Measurements from ENCODE around the gene KIF1A. TPM values are rescaled to one million over a fixed set of nuclear protein-coding genes. Genes with fewer than 3 reads are reported as not detected.
A peak's percentile ranks its signal among the peaks of the same experiment; 100 is the strongest.

Gene KIF1A
- total and polyA plus RNA-seq, 3 experiments from 2014 or later: 1.6 to 1.8 TPM; not detected in 1

- H3K27ac ChIP-seq (ENCODE audit: low read depth, low read length): no peak overlapping the region
- no peak for DNase-seq
- H3K27ac Mint-ChIP-seq: no peak overlapping the region
- no peaks in the 10 kb centered on the region for H3K36me3 ChIP-seq (ENCODE audit: insufficient read depth, low read length)
- no peaks in the 10 kb centered on the region for H3K36me3 Mint-ChIP-seq
- POLR2A ChIA-PET: no interaction called here
- CTCF ChIA-PET: no interaction called here
- H3K9me3 Mint-ChIP-seq: no peaks in the 10 kb centered on the region
- H3K9me3 ChIP-seq (ENCODE audit: low read length): no peaks in the 10 kb centered on the region
- H3K27me3 Mint-ChIP-seq: peaks cover 2 to 17% of the 10 kb centered on the region in 2 donors
- H3K4me1 Mint-ChIP-seq: no peaks in the 10 kb centered on the region
- no peaks in the 10 kb centered on the region for H3K4me1 ChIP-seq (ENCODE audit: insufficient read depth, low read length)
- H3K4me3 ChIP-seq (ENCODE audit: low read length): no peak overlapping the region
- no peak overlapping the region for H3K4me3 Mint-ChIP-seq
- H3K27me3 ChIP-seq (ENCODE audit: insufficient read depth, low read length, poor library complexity, severe bottlenecking): no peaks in the 10 kb centered on the region
Observed at GRCh38 chr2:240728361-240728760, 91.7 kb downstream of the KIF1A start.

DNA sequence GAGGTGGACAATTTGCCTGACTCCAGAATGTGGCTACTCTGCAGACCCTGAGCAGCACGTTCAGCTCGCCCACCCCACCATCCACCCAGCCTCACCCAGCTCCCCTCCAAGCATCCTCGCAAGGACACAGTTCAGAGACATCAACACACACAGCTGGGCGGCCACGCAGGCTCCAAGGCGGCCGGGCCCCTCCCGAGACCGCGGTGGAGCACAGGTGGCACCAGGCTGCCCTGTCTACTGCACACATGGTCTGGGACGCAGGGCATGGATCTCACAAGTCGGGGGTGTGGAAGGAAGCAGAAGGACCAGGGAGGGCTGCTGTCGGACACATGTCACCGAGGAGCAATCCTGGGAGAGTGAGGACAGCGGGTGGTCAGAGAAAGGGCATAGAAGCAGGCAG is 92.1 kb downstream of the KIF1A start:
- H3K4me3 Mint-ChIP-seq: no peak overlapping the region
- no peaks in the 10 kb centered on the region for H3K9me3 ChIP-seq (ENCODE audit: low read length)
- H3K36me3 ChIP-seq (ENCODE audit: insufficient read depth, low read length): no peaks in the 10 kb centered on the region
- DNase-seq: no peak
- no peaks in the 10 kb centered on the region for H3K9me3 Mint-ChIP-seq
- CTCF ChIA-PET: no interaction called here
- no peaks in the 10 kb centered on the region for H3K4me1 Mint-ChIP-seq
- POLR2A ChIA-PET: no interaction called here
- no peak overlapping the region for H3K27ac Mint-ChIP-seq
- no peak overlapping the region for H3K4me3 ChIP-seq (ENCODE audit: low read length)
- peaks cover 2 to 17% of the 10 kb centered on the region in 2 donors for H3K27me3 Mint-ChIP-seq
- no peaks in the 10 kb centered on the region for H3K36me3 Mint-ChIP-seq
- H3K27ac ChIP-seq (ENCODE audit: low read depth, low read length): no peak overlapping the region
- no peaks in the 10 kb centered on the region for H3K4me1 ChIP-seq (ENCODE audit: insufficient read depth, low read length)
- H3K27me3 ChIP-seq (ENCODE audit: insufficient read depth, low read length, poor library complexity, severe bottlenecking): no peaks in the 10 kb centered on the region

GRCh38 chr2:240727439-240727838 is 92.6 kb downstream of the KIF1A start:
- H3K4me1 Mint-ChIP-seq: no peaks in the 10 kb centered on the region
- ChIA-PET POLR2A (no interaction called here), CTCF (no interaction called here)
- Histone ChIP-seq H3K27me3 (ENCODE audit: insufficient read depth, low read length, poor library complexity, severe bottlenecking) (no peaks in the 10 kb centered on the region), H3K4me3 (ENCODE audit: low read length) (no peak overlapping the region), H3K27ac (ENCODE audit: low read depth, low read length) (no peak overlapping the region), H3K4me1 (ENCODE audit: insufficient read depth, low read length) (no peaks in the 10 kb centered on the region), H3K9me3 (ENCODE audit: low read length) (no peaks in the 10 kb centered on the region), H3K36me3 (ENCODE audit: insufficient read depth, low read length) (no peaks in the 10 kb centered on the region)
- H3K27ac Mint-ChIP-seq: no peak overlapping the region
- peaks cover 2 to 17% of the 10 kb centered on the region in 2 donors for H3K27me3 Mint-ChIP-seq
- no peaks in the 10 kb centered on the region for H3K9me3 Mint-ChIP-seq
- no peaks in the 10 kb centered on the region for H3K36me3 Mint-ChIP-seq
- DNase-seq: no peak
- H3K4me3 Mint-ChIP-seq: no peak overlapping the region

- Mint-ChIP-seq H3K27ac (no peak overlapping the region), H3K4me3 (no peak overlapping the region), H3K4me1 (no peaks in the 10 kb centered on the region), H3K27me3 (peaks cover 2 to 17% of the 10 kb centered on the region in 2 donors), H3K9me3 (no peaks in the 10 kb centered on the region), H3K36me3 (no peaks in the 10 kb centered on the region)
- Histone ChIP-seq H3K9me3 (ENCODE audit: low read length) (no peaks in the 10 kb centered on the region), H3K4me3 (ENCODE audit: low read length) (no peak overlapping the region), H3K36me3 (ENCODE audit: insufficient read depth, low read length) (no peaks in the 10 kb centered on the region), H3K4me1 (ENCODE audit: insufficient read depth, low read length) (no peaks in the 10 kb centered on the region), H3K27me3 (ENCODE audit: insufficient read depth, low read length, poor library complexity, severe bottlenecking) (no peaks in the 10 kb centered on the region), H3K27ac (ENCODE audit: low read depth, low read length) (no peak overlapping the region)
- CTCF ChIA-PET: no interaction called here
- no peak for DNase-seq
- POLR2A ChIA-PET: no interaction called here
Observed at GRCh38 chr2:240726876-240727275, 93.1 kb downstream of the KIF1A start.

DNA sequence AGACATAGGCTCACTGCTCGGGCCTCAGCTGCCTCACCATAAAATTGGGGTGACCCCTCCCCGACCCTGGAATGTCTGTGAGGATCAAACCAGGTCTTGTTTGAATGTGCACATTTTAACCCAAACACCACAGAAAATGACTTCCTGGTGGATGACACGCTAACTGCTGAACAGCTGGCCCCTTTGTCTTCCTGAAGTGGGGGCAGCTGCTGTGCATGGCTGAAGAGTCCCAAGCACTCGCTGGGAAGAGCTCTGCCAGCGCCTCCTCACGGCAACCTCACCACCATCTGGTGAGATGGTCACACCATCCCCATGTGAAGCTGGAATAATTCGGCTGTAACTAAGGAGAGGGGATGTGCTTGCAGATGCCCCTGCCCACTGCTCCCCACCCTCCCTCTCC is 94.3 kb downstream of the KIF1A start:
- no peak overlapping the region for H3K27ac ChIP-seq (ENCODE audit: low read depth, low read length)
- ChIA-PET POLR2A (no interaction called here), CTCF (no interaction called here)
- no peaks in the 10 kb centered on the region for H3K27me3 ChIP-seq (ENCODE audit: insufficient read depth, low read length, poor library complexity, severe bottlenecking)
- no peaks in the 10 kb centered on the region for H3K36me3 ChIP-seq (ENCODE audit: insufficient read depth, low read length)
- Mint-ChIP-seq H3K4me3 (no peak overlapping the region), H3K27me3 (peaks cover 2 to 17% of the 10 kb centered on the region in 2 donors), H3K4me1 (no peaks in the 10 kb centered on the region), H3K27ac (no peak overlapping the region), H3K9me3 (no peaks in the 10 kb centered on the region), H3K36me3 (no peaks in the 10 kb centered on the region)
- DNase-seq: no peak
- no peaks in the 10 kb centered on the region for H3K9me3 ChIP-seq (ENCODE audit: low read length)
- no peaks in the 10 kb centered on the region for H3K4me1 ChIP-seq (ENCODE audit: insufficient read depth, low read length)
- no peak overlapping the region for H3K4me3 ChIP-seq (ENCODE audit: low read length)

DNA sequence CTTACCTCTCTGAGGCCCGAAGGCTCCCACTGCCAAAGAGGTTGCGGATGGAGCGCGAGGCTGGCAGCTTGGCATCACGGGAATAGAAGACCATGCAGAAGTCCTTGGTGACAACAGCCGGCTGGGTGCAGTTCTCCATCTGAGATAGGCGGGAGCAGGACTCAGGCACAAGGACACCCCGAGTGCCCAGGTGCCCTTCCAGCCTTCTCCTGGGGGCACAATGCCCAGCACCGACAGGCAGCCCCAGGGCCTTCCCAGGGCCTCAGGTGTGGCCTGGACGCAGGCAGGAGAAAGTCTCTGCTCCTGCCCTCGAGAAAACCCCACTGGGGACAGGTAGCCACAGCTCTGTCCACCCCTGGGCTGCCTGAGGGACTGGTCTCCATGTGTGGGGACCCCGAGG is 94.8 kb downstream of the KIF1A start:
- H3K27ac Mint-ChIP-seq: no peak overlapping the region
- H3K9me3 Mint-ChIP-seq: no peaks in the 10 kb centered on the region
- no peaks in the 10 kb centered on the region for H3K27me3 ChIP-seq (ENCODE audit: insufficient read depth, low read length, poor library complexity, severe bottlenecking)
- no peak overlapping the region for H3K4me3 ChIP-seq (ENCODE audit: low read length)
- no peak for DNase-seq
- H3K9me3 ChIP-seq (ENCODE audit: low read length): no peaks in the 10 kb centered on the region
- CTCF ChIA-PET: no interaction called here
- no peaks in the 10 kb centered on the region for H3K36me3 ChIP-seq (ENCODE audit: insufficient read depth, low read length)
- H3K4me1 ChIP-seq (ENCODE audit: insufficient read depth, low read length): no peaks in the 10 kb centered on the region
- no peaks in the 10 kb centered on the region for H3K36me3 Mint-ChIP-seq
- no peaks in the 10 kb centered on the region for H3K4me1 Mint-ChIP-seq
- no peak overlapping the region for H3K4me3 Mint-ChIP-seq
- H3K27me3 Mint-ChIP-seq: peaks cover 0 to 17% of the 10 kb centered on the region in 2 donors
- POLR2A ChIA-PET: no interaction called here
- no peak overlapping the region for H3K27ac ChIP-seq (ENCODE audit: low read depth, low read length)

GRCh38 chr2:240724431-240724830 is 95.6 kb downstream of the KIF1A start:
- no peak overlapping the region for H3K27ac ChIP-seq (ENCODE audit: low read depth, low read length)
- Mint-ChIP-seq H3K4me1 (no peaks in the 10 kb centered on the region), H3K27me3 (peaks cover 0 to 14% of the 10 kb centered on the region in 2 donors), H3K36me3 (no peaks in the 10 kb centered on the region), H3K27ac (no peak overlapping the region), H3K9me3 (no peaks in the 10 kb centered on the region), H3K4me3 (no peak overlapping the region)
- DNase-seq: no peak
- H3K4me1 ChIP-seq (ENCODE audit: insufficient read depth, low read length): no peaks in the 10 kb centered on the region
- no peaks in the 10 kb centered on the region for H3K27me3 ChIP-seq (ENCODE audit: insufficient read depth, low read length, poor library complexity, severe bottlenecking)
- H3K4me3 ChIP-seq (ENCODE audit: low read length): no peak overlapping the region
- no peaks in the 10 kb centered on the region for H3K9me3 ChIP-seq (ENCODE audit: low read length)
- ChIA-PET POLR2A (no interaction called here), CTCF (no interaction called here)
- no peaks in the 10 kb centered on the region for H3K36me3 ChIP-seq (ENCODE audit: insufficient read depth, low read length)

- H3K27ac Mint-ChIP-seq: no peak overlapping the region
- H3K4me3 Mint-ChIP-seq: peak overlapping the region in 1 of 7 donors; percentile 19
- CTCF ChIA-PET: no interaction called here
Observed at GRCh38 chr2:240723851-240724250, 96.2 kb downstream of the KIF1A start.

More at GRCh38 chr2:240723851-240724250, 96.2 kb downstream of the KIF1A start:
- Histone ChIP-seq H3K27me3 (ENCODE audit: insufficient read depth, low read length, poor library complexity, severe bottlenecking) (no peaks in the 10 kb centered on the region), H3K4me3 (ENCODE audit: low read length) (no peak overlapping the region), H3K4me1 (ENCODE audit: insufficient read depth, low read length) (no peaks in the 10 kb centered on the region), H3K9me3 (ENCODE audit: low read length) (no peaks in the 10 kb centered on the region), H3K36me3 (ENCODE audit: insufficient read depth, low read length) (no peaks in the 10 kb centered on the region), H3K27ac (ENCODE audit: low read depth, low read length) (no peak overlapping the region)
- no peaks in the 10 kb centered on the region for H3K9me3 Mint-ChIP-seq
- H3K4me1 Mint-ChIP-seq: no peaks in the 10 kb centered on the region
- POLR2A ChIA-PET: no interaction called here
- H3K27me3 Mint-ChIP-seq: peaks cover 0 to 11% of the 10 kb centered on the region in 2 donors
- H3K36me3 Mint-ChIP-seq: no peaks in the 10 kb centered on the region
- DNase-seq: no peak
